ENCODE data around the gene SLC31A2. TPM values are rescaled to one million over a fixed set of nuclear protein-coding genes. Genes with fewer than 3 reads are reported as not detected.
A peak's percentile ranks its signal among the peaks of the same experiment; 100 is the strongest.

The SLC31A2 gene
- total and polyA plus RNA-seq, 2 donors (not counting 1 experiment from before 2014, with no cell fraction given), result 0.67 to 2.3 TPM

GRCh38 chr9:113187929-113188595 is 37.3 kb downstream of the SLC31A2 start:
- H3K9ac ChIP-seq (ENCODE audit: low read length), result no peak overlapping the region
- no peaks in the 10 kb centered on the region for H4K20me1 ChIP-seq (ENCODE audit: control insufficient read depth, insufficient read depth, low read length, poor library complexity, severe bottlenecking)
- TF ChIP-seq CTCF (IDR thresholded peaks at IDR 0.05) (no peak), EZH2 (IDR thresholded peaks at IDR 0.05; ENCODE audit: borderline replicate concordance, insufficient read depth, low read depth, low read length, poor library complexity, severe bottlenecking) (no peak)
- Mint-ChIP-seq H3K4me1 (no peaks in the 10 kb centered on the region), H3K9me3 (ENCODE audit: insufficient read depth) (no peaks in the 10 kb centered on the region), H3K27me3 (no peaks in the 10 kb centered on the region), H3K4me3 (no peak overlapping the region), H3K27ac (no peak overlapping the region)
- peak overlapping the region in 1 of 5 experiments; percentile 3 for H3K4me3 ChIP-seq (ENCODE audit: control extremely low read depth in 1 of 5, extremely low read depth in 1 of 5, insufficient read depth in 1 of 5, low read depth in 2 of 5, low read length in 4 of 5)
- H3K79me2 ChIP-seq (ENCODE audit: control insufficient read depth, insufficient read depth, low read length), result no peaks in the 10 kb centered on the region
- H3K4me1 ChIP-seq (ENCODE audit: control insufficient read depth in 2 of 2, insufficient read depth in 2 of 2, low read length in 2 of 2), result no peaks in the 10 kb centered on the region
- H2AFZ ChIP-seq (ENCODE audit: insufficient read depth, low read depth, low read length, poor library complexity, severe bottlenecking), result no peak overlapping the region
- H3K36me3 ChIP-seq (replicated peaks in 1 of 2; ENCODE audit: control extremely low read depth in 1 of 2, control insufficient read depth in 1 of 2, extremely low read depth in 1 of 2, insufficient read depth in 2 of 2, low read length in 1 of 2), result peaks cover 26 to 89% of the 10 kb centered on the region in 2 experiments
- ChIA-PET POLR2A (no interaction called here), CTCF (no interaction called here)
- H3K27me3 ChIP-seq (replicated peaks in 1 of 4; ENCODE audit: control extremely low read depth in 1 of 4, control insufficient read depth in 3 of 4, insufficient read depth in 4 of 4, low read length in 3 of 4), result no peaks in the 10 kb centered on the region
- no peak overlapping the region for H3K27ac ChIP-seq (ENCODE audit: low read length in 2 of 2)
- intact Hi-C loops (cut with micrococcal nuclease), result no loop called here
- no peaks in the 10 kb centered on the region for H3K9me3 ChIP-seq (ENCODE audit: control extremely low read depth in 1 of 3, control insufficient read depth in 2 of 3, insufficient read depth in 1 of 3, low read length in 2 of 3)
- ATAC-seq (ENCODE audit: low read depth), result no peak
- 98% methylated on average over 8 of the region's 9 CpGs for WGBS (ENCODE audit: insufficient coverage)
- H3K4me2 ChIP-seq (replicated peaks; ENCODE audit: low read depth, low read length, poor library complexity, severe bottlenecking), result no peak overlapping the region
- no peak for DNase-seq

GRCh38 chr9:113192455-113192854 is 41.6 kb downstream of the SLC31A2 start:
- no peaks in the 10 kb centered on the region for H3K9me3 Mint-ChIP-seq (ENCODE audit: insufficient read depth)
- H3K4me3 Mint-ChIP-seq, result no peak overlapping the region
- Histone ChIP-seq H3K9me3 (ENCODE audit: control extremely low read depth in 1 of 3, control insufficient read depth in 2 of 3, insufficient read depth in 1 of 3, low read length in 2 of 3) (no peaks in the 10 kb centered on the region), H3K4me3 (ENCODE audit: control extremely low read depth in 1 of 5, extremely low read depth in 1 of 5, insufficient read depth in 1 of 5, low read depth in 2 of 5, low read length in 4 of 5) (no peak overlapping the region), H3K27ac (ENCODE audit: low read length in 2 of 2) (no peak overlapping the region), H3K4me2 (replicated peaks; ENCODE audit: low read depth, low read length, poor library complexity, severe bottlenecking) (no peak overlapping the region), H3K4me1 (ENCODE audit: control insufficient read depth in 2 of 2, insufficient read depth in 2 of 2, low read length in 2 of 2) (no peaks in the 10 kb centered on the region), H3K27me3 (replicated peaks in 1 of 4; ENCODE audit: control extremely low read depth in 1 of 4, control insufficient read depth in 3 of 4, insufficient read depth in 4 of 4, low read length in 3 of 4) (no peaks in the 10 kb centered on the region), H4K20me1 (ENCODE audit: control insufficient read depth, insufficient read depth, low read length, poor library complexity, severe bottlenecking) (no peaks in the 10 kb centered on the region), H3K79me2 (ENCODE audit: control insufficient read depth, insufficient read depth, low read length) (no peaks in the 10 kb centered on the region), H2AFZ (ENCODE audit: insufficient read depth, low read depth, low read length, poor library complexity, severe bottlenecking) (no peak overlapping the region), H3K36me3 (replicated peaks in 1 of 2; ENCODE audit: control extremely low read depth in 1 of 2, control insufficient read depth in 1 of 2, extremely low read depth in 1 of 2, insufficient read depth in 2 of 2, low read length in 1 of 2) (peaks cover 26 to 71% of the 10 kb centered on the region in 2 experiments), H3K9ac (ENCODE audit: low read length) (no peak overlapping the region)
- ATAC-seq (ENCODE audit: low read depth) (no peak), DNase-seq (no peak)
- ChIA-PET CTCF (no interaction called here), POLR2A (no interaction called here)
- H3K27ac Mint-ChIP-seq, result no peak overlapping the region
- WGBS (ENCODE audit: insufficient coverage), result no CpG with 5 or more reads among the region's 2 CpGs
- no peak for TF ChIP-seq EZH2 (IDR thresholded peaks at IDR 0.05; ENCODE audit: borderline replicate concordance, insufficient read depth, low read depth, low read length, poor library complexity, severe bottlenecking)
- no peaks in the 10 kb centered on the region for H3K27me3 Mint-ChIP-seq
- intact Hi-C loops (cut with micrococcal nuclease), result no loop called here
- no peaks in the 10 kb centered on the region for H3K4me1 Mint-ChIP-seq
